ENCODE measurements around the gene DTWD1. TPM values are rescaled to one million over a fixed set of nuclear protein-coding genes. Genes with fewer than 3 reads are reported as not detected.

The DTWD1 gene
- total and polyA plus RNA-seq, 2 of the 13 experiments (the other 11 are each of a cell fraction or from before 2014, with no cell fraction given), result 12.7 to 18.3 TPM

GRCh38 chr15:49620658-49621368, at the start of gene DTWD1, which contains the start of gene FAM227B (continued):
- peak; percentile 72; the same call in 1 of the 2 replicates for TF ChIP-seq SAFB2 (CRISPR knock-in tag; IDR thresholded peaks at IDR 0.05; ENCODE audit: borderline replicate concordance, low read depth)
- peak; percentile 74; the same call in 1 of the 2 replicates for TF ChIP-seq ZNF24 (IDR thresholded peaks at IDR 0.05)
- peak; percentile 70 for TF ChIP-seq NCOA2 (CRISPR knock-in tag; IDR thresholded peaks at IDR 0.05)
- TF ChIP-seq BRF2 (CRISPR knock-in tag; IDR thresholded peaks at IDR 0.05), result peak; percentile 62; the same call in 1 of the 2 replicates
- peak; percentile 92 for TF ChIP-seq BCL3 (CRISPR knock-in tag; IDR thresholded peaks at IDR 0.05)
- peak; percentile 51 for TF ChIP-seq TBL1XR1 (IDR thresholded peaks at IDR 0.05; ENCODE audit: borderline replicate concordance, low read length, partially characterized antibody)
- peak; percentile 98; the same call in 1 of the 2 replicates for TF ChIP-seq ZNF580 (CRISPR knock-in tag; IDR thresholded peaks at IDR 0.05; ENCODE audit: borderline replicate concordance, low read depth)
- peak; percentile 94; the same call in 1 of the 2 replicates for TF ChIP-seq ZBTB44 (CRISPR knock-in tag; IDR thresholded peaks at IDR 0.05)
- peak; percentile 92 for TF ChIP-seq ZBTB26 (CRISPR knock-in tag; IDR thresholded peaks at IDR 0.05; ENCODE audit: borderline replicate concordance)
- TF ChIP-seq ZNF382 (CRISPR knock-in tag; IDR thresholded peaks at IDR 0.05; ENCODE audit: borderline replicate concordance), result no peak
- no peak for TF ChIP-seq SOX6 (IDR thresholded peaks at IDR 0.05)
- TF ChIP-seq SOX6 (CRISPR knock-in tag; IDR thresholded peaks at IDR 0.05), result peak; percentile 79
- TF ChIP-seq ZNF383 (CRISPR knock-in tag; IDR thresholded peaks at IDR 0.05; ENCODE audit: borderline replicate concordance), result no peak
- TF ChIP-seq MTF2 (CRISPR knock-in tag; IDR thresholded peaks at IDR 0.05; ENCODE audit: borderline replicate concordance), result no peak
- no peak for TF ChIP-seq MBD4 (IDR thresholded peaks at IDR 0.05; ENCODE audit: borderline replicate concordance, low read length)
- peak; percentile 92 for TF ChIP-seq ARNTL (CRISPR knock-in tag; IDR thresholded peaks at IDR 0.05)
- no peak for TF ChIP-seq ZNF235 (CRISPR knock-in tag; IDR thresholded peaks at IDR 0.05; ENCODE audit: borderline replicate concordance)
- no peak for TF ChIP-seq ZNF468 (CRISPR knock-in tag; IDR thresholded peaks at IDR 0.05)
- peak; percentile 63 for TF ChIP-seq MNT (IDR thresholded peaks at IDR 0.05)
- no peak; the same call in 1 of the 2 replicates for TF ChIP-seq CBX2 (IDR thresholded peaks at IDR 0.05; ENCODE audit: low read depth, low read length)
- 0 out of 2 replicates have a peak, but pooled peaks have one; percentile 72 for TF ChIP-seq CBX2 (CRISPR knock-in tag; IDR thresholded peaks at IDR 0.05; ENCODE audit: low read depth)

Data from HepG2 (cell line).